ENCODE measurements around the gene MRPL37.

Gene MRPL37

DNA sequence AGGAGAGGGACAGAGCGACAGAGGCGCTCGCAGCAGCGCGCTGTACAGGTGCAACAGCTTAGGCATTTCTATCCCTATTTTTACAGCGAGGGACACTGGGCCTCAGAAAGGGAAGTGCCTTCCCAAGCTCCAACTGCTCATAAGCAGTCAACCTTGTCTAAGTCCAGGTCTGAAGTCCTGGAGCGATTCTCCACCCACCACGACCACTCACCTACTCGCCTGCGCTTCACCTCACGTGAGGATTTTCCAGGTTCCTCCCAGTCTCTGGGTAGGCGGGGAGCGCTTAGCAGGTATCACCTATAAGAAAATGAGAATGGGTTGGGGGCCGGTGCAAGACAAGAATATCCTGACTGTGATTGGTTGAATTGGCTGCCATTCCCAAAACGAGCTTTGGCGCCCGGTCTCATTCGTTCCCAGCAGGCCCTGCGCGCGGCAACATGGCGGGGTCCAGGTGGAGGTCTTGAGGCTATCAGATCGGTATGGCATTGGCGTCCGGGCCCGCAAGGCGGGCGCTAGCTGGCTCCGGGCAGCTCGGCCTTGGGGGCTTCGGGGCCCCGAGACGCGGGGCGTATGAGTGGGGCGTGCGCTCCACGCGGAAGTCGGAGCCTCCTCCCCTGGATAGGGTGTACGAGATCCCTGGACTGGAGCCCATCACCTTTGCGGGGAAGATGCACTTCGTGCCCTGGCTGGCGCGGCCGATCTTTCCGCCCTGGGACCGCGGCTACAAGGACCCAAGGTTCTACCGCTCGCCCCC is at the start of gene MRPL37, which contains the start of gene CYB5RL:
Gene MRPL37, plus strand, starts transcription at position 403 of the 754 bp plus-strand sequence. Its CDS starts 77 bp downstream, at position 480.
Gene CYB5RL, minus strand, starts transcription at position 266 of the 754 bp plus-strand sequence. CDS start 4,414 bp downstream, outside the sequence.
- H3K36me3 ChIP-seq (ENCODE audit: insufficient read depth, low read length): peaks cover 19% of the 10 kb centered on the region
- no peaks in the 10 kb centered on the region for H3K27me3 ChIP-seq (ENCODE audit: insufficient read depth, low read length)
- H3K9me3 ChIP-seq (ENCODE audit: low read length): no peaks in the 10 kb centered on the region
- H3K4me3 ChIP-seq (ENCODE audit: low read length): peak within 1 kb of the TSS; percentile 74
- H2AFZ ChIP-seq (ENCODE audit: low read depth, low read length): peak within 1 kb of the TSS; percentile 57
- H3K4me1 ChIP-seq (ENCODE audit: insufficient read depth, low read length): peaks cover 20% of the 10 kb centered on the region

DNA sequence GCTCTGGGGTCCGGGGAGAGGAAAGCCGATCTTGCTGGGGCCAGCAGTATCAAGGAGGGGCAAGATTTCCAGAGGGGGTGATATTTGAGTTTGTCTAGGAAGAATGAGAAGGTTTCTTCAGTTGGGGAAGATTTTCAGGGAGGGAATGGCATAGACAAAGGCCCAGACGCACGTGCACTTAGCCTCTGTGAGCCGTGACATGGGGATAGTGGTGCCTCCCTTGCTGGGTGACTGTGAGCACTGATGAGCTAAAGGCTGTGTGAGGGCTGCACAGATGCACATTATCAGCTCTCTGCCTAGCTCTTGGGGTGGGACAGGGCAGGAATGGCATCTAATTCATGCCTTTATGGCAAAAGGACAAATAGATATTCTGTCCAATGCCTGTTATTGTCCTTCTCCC is 49.0 kb upstream of the MRPL37 start:
- Histone ChIP-seq H3K27me3 (ENCODE audit: insufficient read depth, low read length) (no peaks in the 10 kb centered on the region), H3K36me3 (ENCODE audit: insufficient read depth, low read length) (no peaks in the 10 kb centered on the region), H3K9me3 (ENCODE audit: low read length) (no peaks in the 10 kb centered on the region), H3K4me1 (ENCODE audit: insufficient read depth, low read length) (peaks cover 15% of the 10 kb centered on the region), H3K4me3 (ENCODE audit: low read length) (no peak overlapping the region), H2AFZ (ENCODE audit: low read depth, low read length) (peak overlapping the region; percentile 6)

DNA sequence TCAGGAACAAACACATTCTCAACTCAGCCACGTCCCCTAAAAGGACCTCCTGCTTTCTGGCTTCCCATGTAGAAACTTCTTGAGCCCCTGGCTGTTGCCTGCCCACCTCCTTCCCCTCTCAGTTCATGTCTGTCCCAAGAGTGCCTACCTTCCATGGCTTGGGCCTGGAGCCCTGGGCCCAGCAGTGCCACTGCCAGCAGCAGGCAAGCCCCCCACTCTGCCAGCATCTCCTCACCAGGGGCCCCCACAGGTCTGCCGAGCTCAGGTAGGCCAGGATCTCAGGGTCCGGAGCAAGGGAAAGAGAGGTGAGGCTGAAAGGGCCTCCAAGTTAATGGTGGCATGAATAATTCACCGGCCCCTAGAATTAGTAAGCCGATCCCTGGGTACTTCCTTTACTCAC is 47.3 kb upstream of the MRPL37 start, which contains the start of gene CDCP2:
Gene CDCP2, minus strand, starts transcription at position 305 of the 400 bp plus-strand sequence. Its CDS starts 78 bp downstream, at position 227.
- Histone ChIP-seq H2AFZ (ENCODE audit: low read depth, low read length) (no peak within 1 kb of the TSS), H3K4me3 (ENCODE audit: low read length) (no peak within 1 kb of the TSS), H3K4me1 (ENCODE audit: insufficient read depth, low read length) (peaks cover 15% of the 10 kb centered on the region), H3K36me3 (ENCODE audit: insufficient read depth, low read length) (no peaks in the 10 kb centered on the region), H3K9me3 (ENCODE audit: low read length) (no peaks in the 10 kb centered on the region), H3K27me3 (ENCODE audit: insufficient read depth, low read length) (no peaks in the 10 kb centered on the region)

DNA sequence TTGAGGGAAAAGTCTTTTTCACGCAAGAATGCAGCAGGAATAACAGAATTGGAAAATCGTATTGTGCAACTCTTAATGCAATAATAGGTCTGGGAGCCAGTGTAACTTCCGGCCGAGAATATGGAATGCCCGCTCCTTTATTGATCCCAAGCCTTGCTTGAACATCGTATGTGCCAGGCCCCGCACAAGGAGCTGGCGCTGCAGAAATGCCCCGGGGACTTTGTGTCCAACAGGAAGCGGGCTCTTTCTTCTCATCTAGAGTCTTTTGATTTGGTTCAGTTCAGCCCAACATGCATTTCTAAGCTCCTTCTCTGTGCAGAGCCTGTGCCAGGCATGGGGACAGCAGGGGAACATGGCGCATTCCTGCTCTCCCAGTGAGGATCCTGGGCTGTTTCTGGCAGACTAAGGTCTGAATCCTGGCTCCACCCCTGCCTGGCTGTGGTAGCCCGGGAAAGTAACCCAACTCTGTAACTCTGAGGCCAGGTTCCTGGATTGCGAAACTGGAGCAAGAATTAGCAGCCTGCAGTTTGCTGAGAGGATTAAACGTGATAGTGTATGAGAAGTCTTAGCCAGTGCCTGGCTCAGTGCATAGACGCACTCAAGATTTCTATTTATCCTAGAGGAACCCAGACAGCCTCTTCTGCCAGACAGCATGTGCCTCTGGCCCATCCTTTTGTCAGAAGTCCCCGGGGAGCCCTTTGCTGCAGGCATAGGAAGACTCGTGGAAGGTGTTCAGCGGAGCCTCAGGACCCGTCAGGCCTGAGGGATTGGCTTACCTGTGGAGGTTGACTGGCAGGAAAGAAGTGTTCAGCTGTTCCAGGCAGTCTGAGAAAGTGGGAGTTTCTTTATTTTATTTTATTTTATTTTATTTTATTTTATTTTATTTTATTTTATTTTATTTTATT is 46.2 kb upstream of the MRPL37 start:
- Histone ChIP-seq H3K4me1 (ENCODE audit: insufficient read depth, low read length) (peaks cover 15% of the 10 kb centered on the region), H3K27me3 (ENCODE audit: insufficient read depth, low read length) (no peaks in the 10 kb centered on the region), H3K36me3 (ENCODE audit: insufficient read depth, low read length) (no peaks in the 10 kb centered on the region), H2AFZ (ENCODE audit: low read depth, low read length) (no peak overlapping the region), H3K9me3 (ENCODE audit: low read length) (no peaks in the 10 kb centered on the region), H3K4me3 (ENCODE audit: low read length) (no peak overlapping the region)

DNA sequence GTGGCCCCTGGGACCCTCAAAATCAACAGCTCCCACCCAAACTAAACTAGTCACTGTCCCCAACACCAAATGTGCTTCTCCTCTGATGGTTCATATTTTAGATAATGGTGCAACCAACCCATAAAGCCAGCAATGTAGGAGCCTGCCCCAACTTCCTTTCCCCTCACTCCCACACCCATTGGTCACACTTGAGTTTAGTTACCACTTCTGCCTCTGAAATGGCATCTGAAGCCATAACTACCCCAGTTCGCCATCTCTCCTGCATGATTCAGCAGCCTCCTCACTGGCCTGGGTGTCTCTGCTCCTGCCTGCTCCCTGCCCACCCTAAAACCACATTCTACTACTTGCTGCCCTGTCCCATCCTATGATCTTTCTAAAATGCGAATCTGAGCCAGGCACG is 43.8 kb upstream of the MRPL37 start:
- Histone ChIP-seq H3K27me3 (ENCODE audit: insufficient read depth, low read length) (no peaks in the 10 kb centered on the region), H3K36me3 (ENCODE audit: insufficient read depth, low read length) (no peaks in the 10 kb centered on the region), H2AFZ (ENCODE audit: low read depth, low read length) (no peak overlapping the region), H3K9me3 (ENCODE audit: low read length) (no peaks in the 10 kb centered on the region), H3K4me1 (ENCODE audit: insufficient read depth, low read length) (peaks cover 8% of the 10 kb centered on the region), H3K4me3 (ENCODE audit: low read length) (no peak overlapping the region)

DNA sequence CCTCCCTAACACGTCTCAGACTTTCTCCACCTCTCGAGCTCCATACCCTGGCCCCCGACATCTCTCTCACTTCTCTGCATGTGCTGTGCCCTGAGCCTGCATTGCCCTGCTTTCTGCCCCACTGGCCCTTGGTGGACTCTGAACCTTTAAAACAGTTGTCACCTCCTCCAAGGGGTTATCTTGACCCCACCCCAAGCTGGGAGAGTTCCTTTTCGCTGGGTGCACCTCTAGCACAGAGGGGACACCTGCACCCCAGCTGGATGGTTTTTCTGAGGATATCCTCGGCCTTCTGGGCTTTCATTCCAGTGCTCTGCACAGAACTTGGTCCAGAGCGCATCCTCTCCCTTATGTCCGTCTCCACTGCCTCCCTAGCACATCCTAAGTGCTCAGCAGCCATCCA is 43.0 kb upstream of the MRPL37 start:
- Histone ChIP-seq H2AFZ (ENCODE audit: low read depth, low read length) (no peak overlapping the region), H3K9me3 (ENCODE audit: low read length) (no peaks in the 10 kb centered on the region), H3K4me1 (ENCODE audit: insufficient read depth, low read length) (peaks cover 7% of the 10 kb centered on the region), H3K36me3 (ENCODE audit: insufficient read depth, low read length) (no peaks in the 10 kb centered on the region), H3K4me3 (ENCODE audit: low read length) (no peak overlapping the region), H3K27me3 (ENCODE audit: insufficient read depth, low read length) (no peaks in the 10 kb centered on the region)

DNA sequence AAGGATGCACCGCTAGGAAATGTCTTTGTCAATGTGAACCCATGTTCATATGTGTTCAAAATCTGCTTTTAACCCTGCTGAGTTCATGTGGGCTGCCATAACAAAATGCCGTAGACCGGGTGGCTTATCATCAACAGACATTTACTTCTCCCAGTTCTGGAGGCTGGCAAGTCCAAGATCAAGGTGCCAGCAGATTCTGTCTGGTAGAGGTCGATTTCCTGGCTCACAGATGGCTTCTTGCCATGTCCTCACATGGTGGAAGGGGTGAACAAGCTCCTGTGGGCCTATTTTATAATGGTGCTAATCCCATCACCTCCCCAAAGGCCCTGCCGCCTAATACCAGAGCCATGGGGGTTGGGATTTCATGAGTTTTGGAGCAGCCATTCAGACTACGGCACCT is 42.6 kb upstream of the MRPL37 start:
- Histone ChIP-seq H3K9me3 (ENCODE audit: low read length) (no peaks in the 10 kb centered on the region), H2AFZ (ENCODE audit: low read depth, low read length) (no peak overlapping the region), H3K4me1 (ENCODE audit: insufficient read depth, low read length) (peaks cover 7% of the 10 kb centered on the region), H3K36me3 (ENCODE audit: insufficient read depth, low read length) (no peaks in the 10 kb centered on the region), H3K4me3 (ENCODE audit: low read length) (no peak overlapping the region), H3K27me3 (ENCODE audit: insufficient read depth, low read length) (no peaks in the 10 kb centered on the region)

DNA sequence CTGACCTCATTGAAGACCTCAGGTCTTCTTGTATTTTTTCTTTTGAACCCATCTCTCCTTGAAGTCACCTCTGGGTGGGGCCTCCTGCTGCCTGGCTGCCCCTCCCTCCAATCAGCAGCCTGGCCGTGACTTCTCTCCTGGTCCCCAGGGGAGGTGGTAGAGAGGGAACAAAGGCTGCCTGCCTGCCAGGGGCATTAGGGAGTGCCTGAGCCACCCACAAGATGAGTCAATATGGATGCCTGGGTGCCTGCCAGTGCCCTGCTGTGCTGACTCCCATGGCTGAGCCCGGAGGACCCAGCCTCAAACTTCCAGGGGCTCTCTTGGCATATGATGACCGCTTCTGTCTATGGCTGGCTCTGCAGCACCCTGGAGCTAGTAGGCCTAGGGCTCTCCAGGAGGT is 41.9 kb upstream of the MRPL37 start:
- no peaks in the 10 kb centered on the region for H3K27me3 ChIP-seq (ENCODE audit: insufficient read depth, low read length)
- H2AFZ ChIP-seq (ENCODE audit: low read depth, low read length): no peak overlapping the region
- H3K36me3 ChIP-seq (ENCODE audit: insufficient read depth, low read length): no peaks in the 10 kb centered on the region
- no peaks in the 10 kb centered on the region for H3K9me3 ChIP-seq (ENCODE audit: low read length)
- no peak overlapping the region for H3K4me3 ChIP-seq (ENCODE audit: low read length)
- peaks cover 7% of the 10 kb centered on the region for H3K4me1 ChIP-seq (ENCODE audit: insufficient read depth, low read length)

DNA sequence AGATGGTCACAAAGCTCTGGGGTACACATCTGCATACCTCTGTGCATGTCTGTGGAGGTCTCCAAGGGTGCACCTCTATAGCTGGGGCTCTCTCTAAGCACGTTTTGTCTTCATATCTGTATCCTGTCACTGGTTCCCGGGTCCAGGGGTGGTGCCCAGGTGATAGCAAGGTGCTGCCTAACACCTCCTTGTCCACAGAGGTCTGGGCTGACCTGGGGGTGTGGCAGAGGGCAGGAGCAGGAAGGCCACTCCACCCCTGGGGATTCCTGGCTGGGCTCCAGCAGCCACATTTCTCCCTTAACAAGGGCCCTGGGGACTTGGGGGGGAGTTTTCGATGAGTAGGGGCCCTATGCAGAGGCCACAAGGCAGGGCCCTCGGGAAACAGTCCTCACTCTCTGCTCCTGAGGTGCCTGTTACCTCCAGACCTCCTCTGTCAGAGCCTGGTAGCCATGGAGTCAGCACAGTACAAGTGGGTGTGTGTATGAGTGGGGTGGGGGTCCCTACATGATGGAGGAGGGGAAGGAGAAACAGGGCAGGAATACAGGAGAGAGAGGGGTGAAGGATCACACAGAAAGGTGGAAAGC is 40.1 kb upstream of the MRPL37 start:
- H3K4me3 ChIP-seq (ENCODE audit: low read length): no peak overlapping the region
- H3K9me3 ChIP-seq (ENCODE audit: low read length): no peaks in the 10 kb centered on the region
- no peaks in the 10 kb centered on the region for H3K4me1 ChIP-seq (ENCODE audit: insufficient read depth, low read length)
- H3K27me3 ChIP-seq (ENCODE audit: insufficient read depth, low read length): no peaks in the 10 kb centered on the region
- H3K36me3 ChIP-seq (ENCODE audit: insufficient read depth, low read length): no peaks in the 10 kb centered on the region
- H2AFZ ChIP-seq (ENCODE audit: low read depth, low read length): no peak overlapping the region

DNA sequence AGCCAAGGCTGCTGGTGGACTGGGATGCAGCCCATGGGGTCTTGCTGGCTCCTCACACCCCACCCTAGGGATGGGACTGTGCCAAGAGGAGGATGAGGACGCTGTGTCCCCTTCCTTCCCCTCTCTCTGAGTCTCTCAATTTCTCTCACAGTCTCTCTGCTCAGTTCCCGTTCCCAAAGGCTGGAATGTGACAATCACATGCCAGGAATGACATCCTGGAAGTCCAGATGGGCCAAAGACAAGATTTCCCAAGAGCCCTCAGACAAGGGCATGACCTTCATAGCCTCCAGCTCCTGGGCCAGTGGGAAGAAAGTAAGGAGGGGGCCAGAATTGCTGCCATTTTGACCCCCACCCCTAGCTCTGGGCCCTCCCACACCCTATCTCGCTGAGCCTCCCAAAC is 39.6 kb upstream of the MRPL37 start:
- Histone ChIP-seq H3K9me3 (ENCODE audit: low read length) (no peaks in the 10 kb centered on the region), H3K4me3 (ENCODE audit: low read length) (no peak overlapping the region), H2AFZ (ENCODE audit: low read depth, low read length) (no peak overlapping the region), H3K36me3 (ENCODE audit: insufficient read depth, low read length) (no peaks in the 10 kb centered on the region), H3K27me3 (ENCODE audit: insufficient read depth, low read length) (no peaks in the 10 kb centered on the region), H3K4me1 (ENCODE audit: insufficient read depth, low read length) (no peaks in the 10 kb centered on the region)

DNA sequence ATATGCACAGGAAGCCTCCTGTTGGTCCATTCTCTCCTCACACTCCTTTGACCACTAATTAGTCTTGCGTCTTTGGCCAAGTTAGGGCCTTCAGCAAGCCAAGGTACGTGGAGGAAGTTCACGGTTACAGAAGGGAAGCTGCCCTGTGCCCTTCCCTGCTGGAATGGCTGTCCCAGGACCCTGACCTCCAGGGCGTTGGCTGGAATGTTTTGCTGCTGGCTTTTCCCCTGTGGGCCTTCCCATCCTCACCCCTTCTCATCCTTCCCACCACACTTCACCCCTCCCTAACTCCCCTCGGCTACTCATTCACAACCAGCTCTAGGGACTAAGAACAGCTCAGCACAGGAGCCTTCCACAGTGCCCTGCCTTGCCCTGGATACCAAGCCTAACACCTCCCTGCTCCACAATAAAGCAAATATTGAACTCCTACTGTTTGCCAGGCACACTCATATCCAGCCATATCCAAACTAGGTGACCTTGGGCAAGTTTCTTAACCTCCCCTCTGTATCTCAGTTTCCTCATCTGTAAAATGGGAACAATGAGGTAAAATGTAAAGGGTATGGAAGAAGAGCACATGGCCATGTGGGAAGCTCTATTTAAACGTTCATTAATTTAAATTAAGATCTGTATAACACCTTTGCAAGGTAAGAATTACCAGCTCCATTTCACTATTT is 38.3 kb upstream of the MRPL37 start:
- Histone ChIP-seq H2AFZ (ENCODE audit: low read depth, low read length) (no peak overlapping the region), H3K27me3 (ENCODE audit: insufficient read depth, low read length) (no peaks in the 10 kb centered on the region), H3K4me3 (ENCODE audit: low read length) (no peak overlapping the region), H3K36me3 (ENCODE audit: insufficient read depth, low read length) (no peaks in the 10 kb centered on the region), H3K9me3 (ENCODE audit: low read length) (no peaks in the 10 kb centered on the region), H3K4me1 (ENCODE audit: insufficient read depth, low read length) (no peaks in the 10 kb centered on the region)

DNA sequence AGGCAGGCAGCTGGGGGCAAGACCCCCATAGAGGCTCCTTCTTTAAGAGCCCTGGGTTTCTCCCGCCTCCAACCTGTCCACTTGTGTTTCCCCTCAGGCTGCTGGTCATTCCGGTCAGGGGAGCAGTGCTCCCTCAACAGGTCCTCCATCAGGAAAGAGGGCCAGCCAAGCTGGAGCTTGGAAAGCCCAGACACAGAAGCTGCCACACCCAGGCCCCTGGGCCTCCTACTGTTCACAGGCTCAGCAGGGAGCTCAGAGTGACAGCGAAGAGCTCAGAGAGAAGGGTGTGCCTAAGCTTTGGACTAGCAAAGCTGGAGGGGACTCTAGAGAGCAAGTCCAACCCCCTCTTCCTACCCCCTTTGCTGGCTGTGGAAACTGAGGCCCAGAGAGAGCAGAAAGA is 36.9 kb upstream of the MRPL37 start:
- H3K9me3 ChIP-seq (ENCODE audit: low read length): no peaks in the 10 kb centered on the region

More for the DNA sequence above, 36.9 kb upstream of the MRPL37 start:
- no peaks in the 10 kb centered on the region for H3K36me3 ChIP-seq (ENCODE audit: insufficient read depth, low read length)
- H2AFZ ChIP-seq (ENCODE audit: low read depth, low read length): no peak overlapping the region
- no peaks in the 10 kb centered on the region for H3K4me1 ChIP-seq (ENCODE audit: insufficient read depth, low read length)
- H3K27me3 ChIP-seq (ENCODE audit: insufficient read depth, low read length): no peaks in the 10 kb centered on the region
- H3K4me3 ChIP-seq (ENCODE audit: low read length): no peak overlapping the region

Data from neuron (in vitro differentiated cells).